Neural cell (in vitro differentiated cells): ENCODE data around the gene MOV10L1.

Experiments
- CTCF ChIP-seq: fragments of 450-650 bp; IDR thresholded peaks from 2 replicates; pipeline ENCODE4 v1.5.1; 2014; ENCODE audit warnings: antibody characterized with exemption, mild to moderate bottlenecking, moderate library complexity; ENCODE audit not compliant: poor library complexity, severe bottlenecking
- EZH2 ChIP-seq: fragments of 200-600, 300-800 bp; shearing (Covaris generic), sonication (generic); IDR thresholded peaks from 2 replicates; pipeline ENCODE4 v1.6.1; 2014; ENCODE audit warnings: antibody characterized with exemption, low read length, borderline replicate concordance, mild to moderate bottlenecking; ENCODE audit not compliant: insufficient read depth, poor library complexity, severe bottlenecking
- POLR2AphosphoS5 ChIP-seq: IDR thresholded peaks from 2 replicates; pipeline ENCODE4 v1.6.1; 2012
- REST ChIP-seq: IDR thresholded peaks from 2 replicates; pipeline ENCODE4 v1.6.1; 2012; ENCODE audit warnings: borderline replicate concordance

GRCh38 chr22:50087646-50088045, 2.2 kb upstream of the MOV10L1 start:
- TF ChIP-seq CTCF (no peak), POLR2AphosphoS5 (no peak), EZH2 (no peak), REST (no peak)
